ENCODE measurements around the gene CCL16.

Gene CCL16

GRCh38 chr17:35991075-35991474, 9.8 kb upstream of the CCL16 start:
- H3K9ac ChIP-seq (ENCODE audit: low read depth in 1 of 2, low read length in 2 of 2): no peak overlapping the region
- H3K27ac ChIP-seq (ENCODE audit: low read depth, low read length): no peak overlapping the region
- peaks cover 0 to 4% of the 10 kb centered on the region in 2 donors for H3K36me3 ChIP-seq (ENCODE audit: control insufficient read depth in 1 of 2, insufficient read depth in 2 of 2, low read length in 2 of 2)
- H3K9me3 ChIP-seq (ENCODE audit: control insufficient read depth in 1 of 2, low read length in 2 of 2): peaks cover 0 to 5% of the 10 kb centered on the region in 2 donors
- no peaks in the 10 kb centered on the region for H3K4me1 ChIP-seq (ENCODE audit: control insufficient read depth in 1 of 2, insufficient read depth in 2 of 2, low read length in 2 of 2)
- H3K27me3 ChIP-seq (ENCODE audit: control insufficient read depth in 1 of 2, insufficient read depth in 2 of 2, low read length in 2 of 2): no peaks in the 10 kb centered on the region
- no peak overlapping the region for H3K4me3 ChIP-seq (ENCODE audit: low read depth in 1 of 2, low read length in 2 of 2)

GRCh38 chr17:35988164-35988563, 6.9 kb upstream of the CCL16 start:
- H3K9ac ChIP-seq (ENCODE audit: low read depth in 1 of 2, low read length in 2 of 2): no peak overlapping the region
- H3K27me3 ChIP-seq (ENCODE audit: control insufficient read depth in 1 of 2, insufficient read depth in 2 of 2, low read length in 2 of 2): no peaks in the 10 kb centered on the region
- no peak overlapping the region for H3K27ac ChIP-seq (ENCODE audit: low read depth, low read length)
- H3K9me3 ChIP-seq (ENCODE audit: control insufficient read depth in 1 of 2, low read length in 2 of 2): no peaks in the 10 kb centered on the region
- H3K36me3 ChIP-seq (ENCODE audit: control insufficient read depth in 1 of 2, insufficient read depth in 2 of 2, low read length in 2 of 2): no peaks in the 10 kb centered on the region
- H3K4me3 ChIP-seq (ENCODE audit: low read depth in 1 of 2, low read length in 2 of 2): no peak overlapping the region
- H3K4me1 ChIP-seq (ENCODE audit: control insufficient read depth in 1 of 2, insufficient read depth in 2 of 2, low read length in 2 of 2): no peaks in the 10 kb centered on the region

- Histone ChIP-seq H3K9me3 (ENCODE audit: control insufficient read depth in 1 of 2, low read length in 2 of 2) (no peaks in the 10 kb centered on the region), H3K4me3 (ENCODE audit: low read depth in 1 of 2, low read length in 2 of 2) (no peak within 1 kb of the TSS)
Observed at GRCh38 chr17:35986643-35987042, 5.3 kb upstream of the CCL16 start, which contains the start of gene CCL14. Gene CCL14 (minus strand): TSS chr17:35986729. CDS start chr17:35986649, 80 bp downstream.

GRCh38 chr17:35984140-35984539, 2.8 kb upstream of the CCL16 start:
- H3K4me3 ChIP-seq (ENCODE audit: low read depth in 1 of 2, low read length in 2 of 2): no peak overlapping the region
- no peak overlapping the region for H3K27ac ChIP-seq (ENCODE audit: low read depth, low read length)
- no peaks in the 10 kb centered on the region for H3K9me3 ChIP-seq (ENCODE audit: control insufficient read depth in 1 of 2, low read length in 2 of 2)
- no peaks in the 10 kb centered on the region for H3K27me3 ChIP-seq (ENCODE audit: control insufficient read depth in 1 of 2, insufficient read depth in 2 of 2, low read length in 2 of 2)
- H3K9ac ChIP-seq (ENCODE audit: low read depth in 1 of 2, low read length in 2 of 2): no peak overlapping the region
- no peaks in the 10 kb centered on the region for H3K36me3 ChIP-seq (ENCODE audit: control insufficient read depth in 1 of 2, insufficient read depth in 2 of 2, low read length in 2 of 2)
- peaks cover 17% of the 10 kb centered on the region in 2 donors for H3K4me1 ChIP-seq (ENCODE audit: control insufficient read depth in 1 of 2, insufficient read depth in 2 of 2, low read length in 2 of 2)

More at GRCh38 chr17:35986643-35987042, 5.3 kb upstream of the CCL16 start, which contains the start of gene CCL14:
- Histone ChIP-seq H3K27me3 (ENCODE audit: control insufficient read depth in 1 of 2, insufficient read depth in 2 of 2, low read length in 2 of 2) (no peaks in the 10 kb centered on the region), H3K36me3 (ENCODE audit: control insufficient read depth in 1 of 2, insufficient read depth in 2 of 2, low read length in 2 of 2) (no peaks in the 10 kb centered on the region), H3K9ac (ENCODE audit: low read depth in 1 of 2, low read length in 2 of 2) (no peak within 1 kb of the TSS), H3K27ac (ENCODE audit: low read depth, low read length) (no peak within 1 kb of the TSS), H3K4me1 (ENCODE audit: control insufficient read depth in 1 of 2, insufficient read depth in 2 of 2, low read length in 2 of 2) (peaks cover 6 to 8% of the 10 kb centered on the region in 2 donors)

- Histone ChIP-seq H3K9ac (ENCODE audit: low read depth in 1 of 2, low read length in 2 of 2) (no peak overlapping the region), H3K27ac (ENCODE audit: low read depth, low read length) (no peak overlapping the region), H3K9me3 (ENCODE audit: control insufficient read depth in 1 of 2, low read length in 2 of 2) (no peaks in the 10 kb centered on the region), H3K36me3 (ENCODE audit: control insufficient read depth in 1 of 2, insufficient read depth in 2 of 2, low read length in 2 of 2) (no peaks in the 10 kb centered on the region), H3K27me3 (ENCODE audit: control insufficient read depth in 1 of 2, insufficient read depth in 2 of 2, low read length in 2 of 2) (no peaks in the 10 kb centered on the region), H3K4me1 (ENCODE audit: control insufficient read depth in 1 of 2, insufficient read depth in 2 of 2, low read length in 2 of 2) (peaks cover 17% of the 10 kb centered on the region in 2 donors), H3K4me3 (ENCODE audit: low read depth in 1 of 2, low read length in 2 of 2) (no peak overlapping the region)
Observed at GRCh38 chr17:35982409-35983191, 1.3 kb upstream of the CCL16 start.

- Histone ChIP-seq H3K27me3 (ENCODE audit: control insufficient read depth in 1 of 2, insufficient read depth in 2 of 2, low read length in 2 of 2) (no peaks in the 10 kb centered on the region), H3K36me3 (ENCODE audit: control insufficient read depth in 1 of 2, insufficient read depth in 2 of 2, low read length in 2 of 2) (no peaks in the 10 kb centered on the region), H3K4me1 (ENCODE audit: control insufficient read depth in 1 of 2, insufficient read depth in 2 of 2, low read length in 2 of 2) (peaks cover 17% of the 10 kb centered on the region in 2 donors), H3K9me3 (ENCODE audit: control insufficient read depth in 1 of 2, low read length in 2 of 2) (no peaks in the 10 kb centered on the region), H3K4me3 (ENCODE audit: low read depth in 1 of 2, low read length in 2 of 2) (no peak overlapping the region), H3K27ac (ENCODE audit: low read depth, low read length) (no peak overlapping the region), H3K9ac (ENCODE audit: low read depth in 1 of 2, low read length in 2 of 2) (no peak overlapping the region)
Observed at GRCh38 chr17:35981908-35982330, 622 bp upstream of the CCL16 start.

- Histone ChIP-seq H3K36me3 (ENCODE audit: control insufficient read depth in 1 of 2, insufficient read depth in 2 of 2, low read length in 2 of 2) (no peaks in the 10 kb centered on the region), H3K9me3 (ENCODE audit: control insufficient read depth in 1 of 2, low read length in 2 of 2) (no peaks in the 10 kb centered on the region), H3K4me1 (ENCODE audit: control insufficient read depth in 1 of 2, insufficient read depth in 2 of 2, low read length in 2 of 2) (peaks cover 24 to 30% of the 10 kb centered on the region in 2 donors), H3K4me3 (ENCODE audit: low read depth in 1 of 2, low read length in 2 of 2) (no peak overlapping the region), H3K27ac (ENCODE audit: low read depth, low read length) (no peak overlapping the region), H3K9ac (ENCODE audit: low read depth in 1 of 2, low read length in 2 of 2) (no peak overlapping the region), H3K27me3 (ENCODE audit: control insufficient read depth in 1 of 2, insufficient read depth in 2 of 2, low read length in 2 of 2) (no peaks in the 10 kb centered on the region)
Observed at GRCh38 chr17:35978346-35978745, 3.0 kb downstream of the CCL16 start.

GRCh38 chr17:35977509-35977908, 3.8 kb downstream of the CCL16 start:
- H3K4me3 ChIP-seq (ENCODE audit: low read depth in 1 of 2, low read length in 2 of 2): no peak overlapping the region
- no peak overlapping the region for H3K9ac ChIP-seq (ENCODE audit: low read depth in 1 of 2, low read length in 2 of 2)
- peaks cover 27 to 37% of the 10 kb centered on the region in 2 donors for H3K4me1 ChIP-seq (ENCODE audit: control insufficient read depth in 1 of 2, insufficient read depth in 2 of 2, low read length in 2 of 2)
- no peaks in the 10 kb centered on the region for H3K27me3 ChIP-seq (ENCODE audit: control insufficient read depth in 1 of 2, insufficient read depth in 2 of 2, low read length in 2 of 2)
- H3K27ac ChIP-seq (ENCODE audit: low read depth, low read length): no peak overlapping the region
- no peaks in the 10 kb centered on the region for H3K9me3 ChIP-seq (ENCODE audit: control insufficient read depth in 1 of 2, low read length in 2 of 2)
- H3K36me3 ChIP-seq (ENCODE audit: control insufficient read depth in 1 of 2, insufficient read depth in 2 of 2, low read length in 2 of 2): no peaks in the 10 kb centered on the region

GRCh38 chr17:35973333-35974260, 7.7 kb downstream of the CCL16 start:
- Histone ChIP-seq H3K27me3 (ENCODE audit: control insufficient read depth in 1 of 2, insufficient read depth in 2 of 2, low read length in 2 of 2) (no peaks in the 10 kb centered on the region), H3K9ac (ENCODE audit: low read depth in 1 of 2, low read length in 2 of 2) (no peak overlapping the region), H3K4me3 (ENCODE audit: low read depth in 1 of 2, low read length in 2 of 2) (no peak overlapping the region), H3K4me1 (ENCODE audit: control insufficient read depth in 1 of 2, insufficient read depth in 2 of 2, low read length in 2 of 2) (peaks cover 27 to 31% of the 10 kb centered on the region in 2 donors), H3K9me3 (ENCODE audit: control insufficient read depth in 1 of 2, low read length in 2 of 2) (no peaks in the 10 kb centered on the region), H3K36me3 (ENCODE audit: control insufficient read depth in 1 of 2, insufficient read depth in 2 of 2, low read length in 2 of 2) (no peaks in the 10 kb centered on the region), H3K27ac (ENCODE audit: low read depth, low read length) (no peak overlapping the region)

- no peak overlapping the region for H3K9ac ChIP-seq (ENCODE audit: low read depth in 1 of 2, low read length in 2 of 2)
- H3K9me3 ChIP-seq (ENCODE audit: control insufficient read depth in 1 of 2, low read length in 2 of 2): no peaks in the 10 kb centered on the region
- no peak overlapping the region for H3K27ac ChIP-seq (ENCODE audit: low read depth, low read length)
- H3K27me3 ChIP-seq (ENCODE audit: control insufficient read depth in 1 of 2, insufficient read depth in 2 of 2, low read length in 2 of 2): no peaks in the 10 kb centered on the region
- H3K4me3 ChIP-seq (ENCODE audit: low read depth in 1 of 2, low read length in 2 of 2): no peak overlapping the region
- no peaks in the 10 kb centered on the region for H3K36me3 ChIP-seq (ENCODE audit: control insufficient read depth in 1 of 2, insufficient read depth in 2 of 2, low read length in 2 of 2)
- peaks cover 27 to 31% of the 10 kb centered on the region in 2 donors for H3K4me1 ChIP-seq (ENCODE audit: control insufficient read depth in 1 of 2, insufficient read depth in 2 of 2, low read length in 2 of 2)
Observed at GRCh38 chr17:35972945-35973332, 8.4 kb downstream of the CCL16 start.

All from duodenal mucosa (tissue), 2 donors.